ENCODE results near the gene RYR2. TPM values are rescaled to one million over a fixed set of nuclear protein-coding genes. Genes with fewer than 3 reads are reported as not detected.

Gene RYR2
- total RNA-seq, 1 experiment from 2014 or later = 3.4 TPM

- no CpG with 5 or more reads among the region's 3 CpGs for WGBS (ENCODE audit: extremely low coverage, insufficient read length, low lambda C conversion rate)
- H3K27me3 ChIP-seq (ENCODE audit: insufficient read depth, low read length) = no peaks in the 10 kb centered on the region
- no peak overlapping the region for H3K27ac Mint-ChIP-seq
- no peak overlapping the region for H4K91ac ChIP-seq (ENCODE audit: insufficient read length, low read depth, low read length)
- no peaks in the 10 kb centered on the region for H3K79me2 ChIP-seq (ENCODE audit: insufficient read depth, low read length)
- H2BK120ac ChIP-seq (ENCODE audit: low read depth, low read length, poor library complexity, severe bottlenecking) = no peak overlapping the region
- H3K4me2 ChIP-seq (ENCODE audit: insufficient read depth, insufficient read length, low read length) = no peak overlapping the region
- DNase-seq = no peak
- no peaks in the 10 kb centered on the region for H3K9me3 ChIP-seq (ENCODE audit: control insufficient read depth, low read depth, low read length)
- H3K9ac ChIP-seq (ENCODE audit: extremely low read depth, insufficient read length, low read length) = no peak overlapping the region
- H2BK5ac ChIP-seq (ENCODE audit: insufficient read length, low read length) = no peak overlapping the region
- H3K18ac ChIP-seq (ENCODE audit: insufficient read length, low read depth, low read length) = no peak overlapping the region
- no peak overlapping the region for H2AK5ac ChIP-seq (ENCODE audit: insufficient read length, low read length)
- no peaks in the 10 kb centered on the region for H4K20me1 ChIP-seq (ENCODE audit: control insufficient read depth, insufficient read depth, insufficient read length)
- no peak overlapping the region for H3T11ph ChIP-seq (ENCODE audit: low read length)
- no peaks in the 10 kb centered on the region for H3K4me1 ChIP-seq (ENCODE audit: insufficient read depth, low read length)
- H3K27me3 Mint-ChIP-seq (ENCODE audit: low read depth) = no peaks in the 10 kb centered on the region
- peaks cover 10 to 13% of the 10 kb centered on the region in 2 experiments for H3K4me1 Mint-ChIP-seq
- TF ChIP-seq CTCF (conservative IDR thresholded peaks at IDR 0.05) = no peak
- H3K27ac ChIP-seq (ENCODE audit: insufficient read length, low read depth, low read length) = no peak overlapping the region
- no peak overlapping the region for H4K8ac ChIP-seq (replicated peaks; ENCODE audit: insufficient read length, low read depth, low read length)
- H3K14ac ChIP-seq (ENCODE audit: insufficient read depth, low read length) = no peak overlapping the region
- no peak overlapping the region for H3K56ac ChIP-seq (ENCODE audit: insufficient read length, low read depth, low read length)
- no peak overlapping the region for H4K5ac ChIP-seq (ENCODE audit: insufficient read length, low read depth, low read length)
- no peaks in the 10 kb centered on the region for H3K79me1 ChIP-seq (ENCODE audit: insufficient read depth, low read depth, low read length, poor library complexity, severe bottlenecking)
- H3K23me2 ChIP-seq (ENCODE audit: insufficient read length, low read depth, low read length, poor library complexity, severe bottlenecking) = no peaks in the 10 kb centered on the region
- no peak overlapping the region for H3K4ac ChIP-seq (ENCODE audit: low read depth, low read length)
- H2AFZ ChIP-seq (ENCODE audit: low read length) = no peak overlapping the region
- H3K9me3 Mint-ChIP-seq = no peaks in the 10 kb centered on the region
- no peak overlapping the region for H3K4me3 Mint-ChIP-seq
- H2BK12ac ChIP-seq (ENCODE audit: insufficient read length, low read depth, low read length) = no peak overlapping the region
- no peak overlapping the region for H2BK15ac ChIP-seq (ENCODE audit: low read depth, low read length)
- H2BK20ac ChIP-seq (ENCODE audit: low read depth, low read length, poor library complexity, severe bottlenecking) = no peak overlapping the region
- H3K23ac ChIP-seq (ENCODE audit: insufficient read length, low read depth, low read length) = no peak overlapping the region
- H3K36me3 Mint-ChIP-seq (ENCODE audit: insufficient read depth in 1 of 3, low read depth in 3 of 3) = no peaks in the 10 kb centered on the region
Measured at GRCh38 chr1:237250055-237250454, 208.1 kb downstream of the RYR2 start.
